COR-L47 (cell line): ENCODE measurements around the gene LIMS4.
"Not testable (repeated sequence)": the region's sequence is repeated elsewhere in the genome, so short reads cannot be mapped to it uniquely, and the experiment has no call there.

Source experiments
- DNase-seq: peaks from one replicate; lab custom pipeline; 2025; lab: John Stamatoyannopoulos, UW

LIMS4 gene

GRCh38 chr2:110472171-110473058 is at the start of gene LIMS4:
Gene LIMS4 (minus strand): TSS chr2:110472816. CDS start chr2:110472778, 38 bp downstream.
- not testable (repeated sequence) for DNase-seq

- DNase-seq, result not testable (repeated sequence)
Observed at GRCh38 chr2:110499755-110500377, 27.2 kb upstream of the LIMS4 start.

- DNase-seq, result not testable (repeated sequence)
Observed at GRCh38 chr2:110496027-110496426, 23.4 kb upstream of the LIMS4 start.

DNA sequence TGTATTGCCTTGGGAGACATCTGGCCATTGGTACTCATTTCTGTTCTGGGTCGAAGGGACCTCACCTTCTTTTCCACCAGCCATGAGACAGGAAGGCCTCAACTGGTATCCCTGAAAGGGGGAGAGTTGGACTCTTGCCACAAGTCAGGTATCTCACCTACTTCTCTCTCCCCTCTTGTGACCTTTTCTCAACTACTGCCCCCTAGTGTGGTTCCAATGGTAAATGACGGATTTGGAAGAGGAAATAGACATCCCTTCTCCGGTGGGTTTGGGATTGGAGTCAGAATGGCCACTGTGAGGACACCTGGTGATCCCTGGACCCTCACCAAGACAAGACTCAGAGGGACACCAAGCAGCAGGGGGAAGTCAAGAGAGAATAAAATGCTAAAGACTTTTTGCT is 21.9 kb upstream of the LIMS4 start:
- DNase-seq, result not testable (repeated sequence)

DNA sequence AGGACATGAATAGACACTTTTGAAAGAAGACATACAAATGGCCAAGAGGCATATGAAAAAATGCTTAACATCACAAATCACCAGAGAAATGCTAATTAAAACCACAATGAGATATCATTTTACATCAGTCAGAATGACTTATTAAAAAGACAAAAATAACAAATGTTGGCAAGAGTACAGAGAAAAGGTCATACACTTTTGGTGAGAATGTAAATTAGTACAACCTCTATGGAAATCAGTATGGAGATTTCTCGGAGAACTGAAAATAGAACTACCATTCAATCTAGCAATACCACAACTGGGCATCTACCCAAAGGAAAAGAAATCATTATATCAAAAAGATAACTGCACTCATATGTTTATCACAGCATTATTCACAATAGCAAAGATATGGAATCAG is 16.4 kb upstream of the LIMS4 start:
- not testable (repeated sequence) for DNase-seq

GRCh38 chr2:110482697-110483096 is 10.1 kb upstream of the LIMS4 start:
- DNase-seq, result not testable (repeated sequence)

- not testable (repeated sequence) for DNase-seq
Observed at GRCh38 chr2:110481200-110481599, 8.6 kb upstream of the LIMS4 start.

- not testable (repeated sequence) for DNase-seq
Observed at GRCh38 chr2:110480084-110480483, 7.5 kb upstream of the LIMS4 start.

GRCh38 chr2:110477370-110477769 is 4.8 kb upstream of the LIMS4 start:
- not testable (repeated sequence) for DNase-seq

- DNase-seq, result not testable (repeated sequence)
Observed at GRCh38 chr2:110476952-110477351, 4.3 kb upstream of the LIMS4 start.

- DNase-seq, result not testable (repeated sequence)
Observed at GRCh38 chr2:110475627-110476359, 3.2 kb upstream of the LIMS4 start.

DNA sequence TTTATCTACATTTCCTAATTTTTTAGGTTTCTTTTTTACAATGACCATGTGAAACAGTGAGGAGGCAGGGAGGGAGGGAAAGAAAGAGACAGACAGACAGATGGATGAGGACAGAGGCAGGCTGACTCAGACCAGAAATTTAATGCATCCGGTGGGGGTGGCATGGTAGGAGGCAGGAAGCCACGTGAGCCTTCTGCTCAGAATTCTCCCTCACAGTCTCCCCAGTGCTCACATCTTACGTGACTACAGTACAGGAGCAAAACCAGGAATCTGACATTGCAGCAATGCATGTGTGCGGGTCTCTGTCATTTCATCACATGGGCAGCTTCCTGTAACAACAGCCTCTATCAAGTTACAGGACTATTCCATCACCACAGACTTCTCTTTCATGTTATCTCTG is 2.3 kb upstream of the LIMS4 start:
- not testable (repeated sequence) for DNase-seq

DNA sequence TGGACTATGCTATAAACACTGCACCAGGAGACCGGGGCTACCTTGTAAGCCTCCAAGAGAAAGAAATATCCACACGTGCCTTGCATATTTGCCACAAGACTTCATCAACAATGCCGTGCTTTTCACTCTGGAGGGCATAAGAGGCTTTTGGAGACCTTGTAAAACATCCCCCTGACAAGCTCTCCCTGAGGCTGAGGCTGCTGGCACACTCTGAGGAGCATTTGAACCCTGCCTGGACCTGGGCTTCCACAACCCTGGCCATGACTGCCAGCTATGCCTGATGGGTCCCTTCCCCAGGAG is 393 bp upstream of the LIMS4 start:
- not testable (repeated sequence) for DNase-seq

DNA sequence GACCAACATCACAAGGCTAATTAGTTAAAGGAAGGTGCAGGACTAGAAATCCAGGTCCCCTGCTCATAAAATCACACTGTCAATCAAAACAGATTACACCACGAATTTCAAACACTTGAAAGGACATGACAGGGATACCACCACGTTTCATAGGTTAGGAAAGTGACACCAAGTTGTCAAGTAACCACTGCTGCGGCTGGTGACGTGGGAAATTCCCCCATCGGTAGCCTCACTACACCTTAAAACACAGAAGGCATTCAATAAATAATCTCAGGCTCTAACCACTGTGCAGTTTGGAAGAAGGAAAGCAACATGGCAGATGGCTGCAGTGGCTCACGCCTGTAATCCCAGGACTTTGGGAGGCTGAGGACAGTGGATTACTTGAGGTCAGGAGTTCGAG is 3.7 kb downstream of the LIMS4 start:
- DNase-seq, result not testable (repeated sequence)

DNA sequence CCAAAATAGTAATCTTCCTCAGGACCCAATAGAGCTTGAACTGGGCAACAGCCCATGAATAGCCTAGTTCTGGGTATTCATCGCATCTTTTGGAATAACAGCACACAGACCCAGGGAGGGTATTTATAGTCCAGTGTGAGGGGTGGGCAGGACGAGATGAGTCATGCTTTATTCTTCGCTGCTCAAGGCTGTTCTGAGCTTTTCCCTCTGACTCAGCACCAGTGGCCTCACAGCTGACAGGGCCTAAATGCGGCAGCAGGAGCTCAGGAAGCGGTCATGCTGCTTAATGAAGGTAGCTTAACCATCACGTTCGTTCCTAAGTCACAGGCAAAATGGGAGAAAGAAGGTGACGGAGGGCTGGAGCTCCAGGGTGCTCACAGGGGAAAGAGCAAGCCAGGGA is 7.3 kb downstream of the LIMS4 start:
- not testable (repeated sequence) for DNase-seq

DNA sequence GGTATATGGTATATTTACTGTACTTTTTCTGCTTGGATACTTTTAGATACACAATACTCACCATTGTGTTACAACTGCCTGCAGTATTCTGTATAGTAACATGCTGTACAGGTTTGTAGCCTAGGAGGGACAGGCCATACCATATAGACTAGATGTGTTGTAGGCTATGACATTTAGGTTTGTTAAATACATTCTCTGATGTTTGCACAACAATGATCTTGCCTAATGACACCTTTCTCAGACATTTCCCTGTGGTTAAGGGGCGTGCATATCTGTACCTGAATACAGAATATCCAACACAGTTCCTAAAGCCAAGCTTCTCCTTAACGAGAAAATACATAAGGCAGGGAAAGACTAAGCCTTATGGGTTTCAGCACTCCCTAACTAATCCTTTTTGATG is 10.2 kb downstream of the LIMS4 start:
- DNase-seq, result not testable (repeated sequence)

- DNase-seq, result not testable (repeated sequence)
Observed at GRCh38 chr2:110460318-110460717, 12.3 kb downstream of the LIMS4 start.

- not testable (repeated sequence) for DNase-seq
Observed at GRCh38 chr2:110457214-110457590, 15.4 kb downstream of the LIMS4 start.

GRCh38 chr2:110456291-110457213 is 16.1 kb downstream of the LIMS4 start:
- not testable (repeated sequence) for DNase-seq

GRCh38 chr2:110455080-110455670 is 17.4 kb downstream of the LIMS4 start:
- DNase-seq, result not testable (repeated sequence)

- not testable (repeated sequence) for DNase-seq
Observed at GRCh38 chr2:110450951-110451350, 21.7 kb downstream of the LIMS4 start.
